Epithelial cell of proximal tubule (primary cell): ENCODE results near the gene SOCS7. TPM values are rescaled to one million over a fixed set of nuclear protein-coding genes. Genes with fewer than 3 reads are reported as not detected.

Experiments used
- DNase-seq: peaks from one replicate; pipeline ENCODE4 v3.0.0-alpha.2; 2011; ENCODE audit warnings: low read depth
- H3K4me3 ChIP-seq: 2 replicates; pipeline ENCODE4 v1.5.1; 2011; ENCODE audit warnings: low read depth, mild to moderate bottlenecking, low read length
- CTCF ChIP-seq: conservative IDR thresholded peaks from 2 replicates; pipeline ENCODE4 v1.5.1; 2012; ENCODE audit warnings: low read depth, mild to moderate bottlenecking, low read length
- total RNA-seq: library from RNA; depleted of rRNA; stranded (reverse); fragments of >200 nt; gene quantifications from 2 replicates; pipeline ENCODE4 v1.2.3, GENCODE V29; 2015

Gene SOCS7
- total RNA-seq, 1 donor from 2014 or later, result 9.3 TPM

GRCh38 chr17:38405654-38406053 lies 54.0 kb downstream of the SOCS7 start:
- no peak for DNase-seq
- TF ChIP-seq CTCF, result no peak
- no peak overlapping the region for H3K4me3 ChIP-seq

- no peak for TF ChIP-seq CTCF
- no peak overlapping the region for H3K4me3 ChIP-seq
- no peak for DNase-seq
Observed at GRCh38 chr17:38410201-38410600, 58.6 kb downstream of the SOCS7 start.

GRCh38 chr17:38415250-38416194 lies 63.9 kb downstream of the SOCS7 start:
- no peak for TF ChIP-seq CTCF
- peak overlapping the region; percentile 53 for H3K4me3 ChIP-seq
- no peak for DNase-seq

DNA sequence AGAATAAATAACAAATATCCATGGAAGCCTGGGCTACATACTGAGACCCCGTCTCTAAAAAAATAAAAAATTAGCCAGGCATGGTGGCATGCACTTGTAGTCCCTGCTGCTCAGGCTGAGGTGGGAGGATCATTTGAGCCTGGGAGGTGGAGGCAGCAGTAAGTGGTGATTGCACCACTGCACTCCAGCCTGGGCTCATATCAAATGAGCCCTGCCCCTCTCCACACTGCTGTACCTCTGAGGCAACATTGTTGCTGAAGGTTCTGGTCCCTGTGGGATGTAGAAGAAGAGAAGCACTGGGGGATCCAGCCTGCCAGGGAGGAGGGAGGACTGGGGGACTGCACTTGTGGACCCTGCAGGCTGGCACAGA lies 65.2 kb downstream of the SOCS7 start:
- DNase-seq, result no peak
- TF ChIP-seq CTCF, result no peak

DNA sequence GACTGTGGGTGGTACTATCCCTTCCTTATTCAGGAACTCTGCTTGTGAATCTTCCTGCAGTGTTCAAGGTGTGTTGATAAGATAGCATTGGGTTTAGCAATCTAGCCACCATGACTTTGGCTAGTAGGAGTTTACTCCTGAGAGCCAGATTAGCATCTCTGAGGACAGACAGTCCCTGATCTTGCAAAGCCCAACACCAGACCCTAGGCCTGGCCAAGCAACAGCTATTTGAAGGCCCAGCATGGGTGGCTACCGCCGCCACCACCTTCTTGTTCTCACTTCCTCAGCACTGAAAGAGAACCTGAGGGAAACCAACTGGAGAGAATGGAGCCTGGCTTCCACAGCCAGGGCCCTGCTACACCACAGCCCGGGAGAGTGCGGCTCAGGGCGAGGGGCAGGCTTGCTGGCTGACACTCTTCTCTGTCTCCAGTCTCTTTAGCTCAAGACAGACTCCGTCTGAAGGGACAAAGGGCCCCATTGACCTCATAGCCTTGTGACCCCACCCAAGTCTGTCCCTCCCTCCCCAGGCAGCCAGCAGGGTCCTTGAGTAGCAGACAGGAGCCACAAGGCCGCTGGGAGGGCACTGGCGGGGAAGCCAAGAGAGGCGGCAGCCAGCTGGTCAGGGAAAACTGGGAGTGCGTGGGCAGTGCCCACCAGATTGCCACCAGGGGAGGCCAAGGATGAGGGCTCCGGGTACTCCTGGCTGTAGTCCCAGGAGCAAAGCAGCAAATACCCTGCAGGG lies 65.7 kb downstream of the SOCS7 start:
- TF ChIP-seq CTCF, result no peak
- no peak for DNase-seq

More for the DNA sequence above, 65.2 kb downstream of the SOCS7 start:
- H3K4me3 ChIP-seq, result no peak overlapping the region

GRCh38 chr17:38418062-38418692 lies 66.5 kb downstream of the SOCS7 start:
- no peak for DNase-seq
- no peak for TF ChIP-seq CTCF
- H3K4me3 ChIP-seq, result no peak overlapping the region

More for the DNA sequence above, 65.7 kb downstream of the SOCS7 start:
- H3K4me3 ChIP-seq, result no peak overlapping the region
